NB4 (cell line): ENCODE data around the gene GALNT18.
A peak's percentile ranks its signal among the peaks of the same experiment; 100 is the strongest.

Experiments
- DNase-seq: peaks from one replicate; pipeline ENCODE4 v3.0.0; 2010; ENCODE audit warnings: low read depth
- H3K4me3 ChIP-seq: one replicate; pipeline ENCODE4 v1.5.1; 2011; ENCODE audit warnings: mild to moderate bottlenecking, low read depth, low read length, moderate library complexity
- MYC ChIP-seq: IDR thresholded peaks from 2 replicates; pipeline ENCODE4 v1.6.1; 2011; ENCODE audit warnings: low read depth, low read length
- POLR2A ChIP-seq: IDR thresholded peaks from 2 replicates; pipeline ENCODE4 v1.6.1; 2011; ENCODE audit warnings: mild to moderate bottlenecking; ENCODE audit not compliant: insufficient read length; ENCODE audit errors: extremely low read depth
- TF ChIP-seq, protein P1 (sequence below): IDR thresholded peaks from 2 replicates; pipeline ENCODE4 v1.6.1; 2011; ENCODE audit warnings: low read depth, low read length
- TF ChIP-seq, protein P2 (sequence below): IDR thresholded peaks from one replicate; pipeline ENCODE4 v1.5.1; 2012; ENCODE audit warnings: low read depth, low read length

Gene GALNT18

DNA sequence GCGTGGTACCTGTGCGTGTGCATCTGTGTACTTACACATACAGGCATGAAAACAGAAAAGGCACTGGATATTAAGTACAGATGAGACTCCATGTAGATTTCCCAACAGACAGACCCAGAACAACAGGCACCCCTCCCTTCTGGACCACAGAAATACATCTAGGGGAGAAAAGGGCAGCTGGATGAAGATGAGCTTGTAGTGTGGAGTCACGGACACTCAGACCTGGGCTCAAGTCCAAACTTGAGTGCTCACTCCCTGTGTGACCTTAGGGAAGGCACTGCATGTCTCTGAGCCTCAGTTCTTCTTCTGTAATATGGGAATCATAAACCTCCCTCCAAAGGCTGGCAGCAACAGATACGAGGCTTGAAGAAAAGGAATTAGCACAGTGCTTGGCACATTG lies 108.9 kb downstream of the GALNT18 start:
- H3K4me3 ChIP-seq, result no peak overlapping the region
- TF ChIP-seq, protein P1, sequence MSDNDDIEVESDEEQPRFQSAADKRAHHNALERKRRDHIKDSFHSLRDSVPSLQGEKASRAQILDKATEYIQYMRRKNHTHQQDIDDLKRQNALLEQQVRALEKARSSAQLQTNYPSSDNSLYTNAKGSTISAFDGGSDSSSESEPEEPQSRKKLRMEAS, result no peak
- no peak for DNase-seq

DNA sequence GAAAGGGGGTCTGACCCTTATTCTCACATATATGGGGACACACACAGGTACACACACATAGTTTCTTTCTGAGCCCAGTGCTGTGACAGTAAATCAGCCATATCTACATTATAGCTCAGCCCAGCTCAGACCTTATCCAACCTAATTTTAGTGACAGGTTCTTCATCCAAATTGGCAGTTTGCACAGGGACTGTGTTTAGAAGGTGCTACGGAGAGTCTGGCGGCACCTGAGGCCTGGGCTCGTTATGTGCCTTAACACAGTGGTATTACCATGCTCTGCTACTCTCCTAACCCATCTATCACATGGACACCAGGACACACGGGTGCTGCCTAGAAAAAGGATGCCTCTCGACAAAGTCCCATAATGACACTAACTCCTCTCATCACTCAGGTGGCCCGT lies 109.3 kb downstream of the GALNT18 start:
- TF ChIP-seq, protein P2, sequence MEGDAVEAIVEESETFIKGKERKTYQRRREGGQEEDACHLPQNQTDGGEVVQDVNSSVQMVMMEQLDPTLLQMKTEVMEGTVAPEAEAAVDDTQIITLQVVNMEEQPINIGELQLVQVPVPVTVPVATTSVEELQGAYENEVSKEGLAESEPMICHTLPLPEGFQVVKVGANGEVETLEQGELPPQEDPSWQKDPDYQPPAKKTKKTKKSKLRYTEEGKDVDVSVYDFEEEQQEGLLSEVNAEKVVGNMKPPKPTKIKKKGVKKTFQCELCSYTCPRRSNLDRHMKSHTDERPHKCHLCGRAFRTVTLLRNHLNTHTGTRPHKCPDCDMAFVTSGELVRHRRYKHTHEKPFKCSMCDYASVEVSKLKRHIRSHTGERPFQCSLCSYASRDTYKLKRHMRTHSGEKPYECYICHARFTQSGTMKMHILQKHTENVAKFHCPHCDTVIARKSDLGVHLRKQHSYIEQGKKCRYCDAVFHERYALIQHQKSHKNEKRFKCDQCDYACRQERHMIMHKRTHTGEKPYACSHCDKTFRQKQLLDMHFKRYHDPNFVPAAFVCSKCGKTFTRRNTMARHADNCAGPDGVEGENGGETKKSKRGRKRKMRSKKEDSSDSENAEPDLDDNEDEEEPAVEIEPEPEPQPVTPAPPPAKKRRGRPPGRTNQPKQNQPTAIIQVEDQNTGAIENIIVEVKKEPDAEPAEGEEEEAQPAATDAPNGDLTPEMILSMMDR, result no peak
- TF ChIP-seq POLR2A (no peak), MYC (no peak)
- TF ChIP-seq, protein P1, result no peak
- no peak overlapping the region for H3K4me3 ChIP-seq
- no peak for DNase-seq

DNA sequence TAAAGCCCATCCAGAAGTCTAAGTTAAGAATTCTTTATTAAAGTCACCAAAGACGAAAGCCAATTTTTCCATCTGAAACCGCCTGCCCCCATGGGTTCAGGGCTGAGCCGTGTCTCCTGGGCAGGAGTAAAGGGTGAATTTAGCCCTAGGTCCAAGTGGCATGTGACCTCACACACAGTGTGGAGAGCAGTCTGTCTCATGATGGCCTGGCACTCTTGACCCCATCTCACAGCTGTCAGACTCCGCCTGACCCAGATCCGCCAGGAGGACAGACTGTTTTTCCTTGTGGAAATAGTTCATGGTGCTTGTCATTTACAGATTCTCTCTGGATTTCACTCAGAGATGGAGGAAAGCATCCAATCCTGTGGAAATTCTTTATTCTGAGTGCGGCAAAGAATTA lies 109.7 kb downstream of the GALNT18 start:
- no peak overlapping the region for H3K4me3 ChIP-seq
- DNase-seq, result no peak
- TF ChIP-seq, protein P2, result no peak
- TF ChIP-seq MYC, result no peak
- TF ChIP-seq, protein P1, result no peak
- TF ChIP-seq POLR2A, result no peak

DNA sequence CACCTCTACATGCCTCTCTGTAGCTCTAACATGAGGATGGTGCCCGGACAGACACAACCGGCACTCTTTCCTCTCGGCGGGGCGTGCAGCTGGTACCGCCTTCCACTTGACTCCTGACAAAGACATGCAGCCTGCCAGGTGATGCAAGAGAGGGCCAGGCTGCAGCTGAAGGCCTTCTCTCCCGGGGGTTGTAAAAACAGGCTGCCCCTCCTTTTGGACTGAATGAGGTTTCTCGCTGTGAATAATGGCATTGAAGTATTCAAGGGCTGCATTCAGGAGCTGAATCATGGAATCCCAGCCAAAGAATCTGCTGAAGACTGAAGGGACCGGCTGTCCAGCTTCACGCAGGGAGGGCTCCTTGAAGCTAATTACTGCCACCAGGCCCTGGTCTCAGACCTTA lies 110.9 kb downstream of the GALNT18 start:
- no peak for TF ChIP-seq POLR2A
- no peak for TF ChIP-seq MYC
- TF ChIP-seq, protein P2, result no peak
- TF ChIP-seq, protein P1, result no peak
- no peak overlapping the region for H3K4me3 ChIP-seq
- DNase-seq, result peak; percentile 5

DNA sequence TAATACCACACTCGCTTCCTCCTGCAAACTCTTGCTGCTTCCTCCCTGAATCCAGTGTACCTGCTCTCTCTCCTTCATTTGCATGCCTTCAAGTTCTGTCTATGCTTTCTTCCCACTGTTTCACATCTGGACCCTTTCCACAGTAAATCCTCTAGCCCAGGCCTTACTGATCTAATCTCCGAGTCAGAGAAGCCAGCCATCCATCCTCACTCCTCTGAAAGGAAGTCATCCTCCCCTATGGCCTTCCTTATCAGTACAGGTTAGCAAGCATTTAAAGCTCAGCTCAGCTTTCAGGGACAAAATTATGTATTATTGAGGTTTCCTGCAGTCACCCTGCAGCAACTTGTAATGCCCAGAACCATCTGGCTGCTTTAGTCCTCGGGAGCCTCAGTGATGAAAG lies 116.1 kb downstream of the GALNT18 start:
- no peak for DNase-seq
- TF ChIP-seq, protein P1, result no peak
- no peak for TF ChIP-seq MYC
- no peak for TF ChIP-seq POLR2A
- TF ChIP-seq, protein P2, result no peak
- H3K4me3 ChIP-seq, result no peak overlapping the region

DNA sequence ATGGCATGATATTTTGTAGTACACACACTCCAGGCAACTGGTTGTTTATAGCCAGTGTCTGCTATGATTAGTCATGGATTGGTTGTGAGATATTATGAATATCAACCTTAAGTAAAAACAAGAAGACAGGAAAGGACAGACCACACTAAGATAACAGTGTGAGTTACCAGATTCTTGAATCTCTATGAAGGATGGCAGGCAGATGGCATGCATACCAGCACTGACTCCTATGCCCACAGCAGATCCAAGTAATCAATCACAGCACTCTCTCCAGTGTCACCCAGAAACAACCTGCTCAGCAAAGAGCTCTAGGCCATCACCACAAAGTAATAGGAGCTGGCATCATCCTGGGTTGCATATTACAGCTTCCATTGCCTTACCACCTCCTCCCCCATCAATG lies 116.6 kb downstream of the GALNT18 start:
- TF ChIP-seq POLR2A, result no peak
- TF ChIP-seq, protein P2, result no peak
- TF ChIP-seq MYC, result no peak
- H3K4me3 ChIP-seq, result no peak overlapping the region
- no peak for DNase-seq
